Dermis blood vessel endothelial cell (primary cell): ENCODE measurements around the gene VRTN. TPM values are rescaled to one million over a fixed set of nuclear protein-coding genes. Genes with fewer than 3 reads are reported as not detected.
"Not testable (repeated sequence)": the region's sequence is repeated elsewhere in the genome, so short reads cannot be mapped to it uniquely, and the experiment has no call there.

Experiments
- DNase-seq: peaks from one replicate; pipeline ENCODE4 v3.0.0; 2010
- total RNA-seq: library from RNA; depleted of rRNA; stranded (reverse); fragments of >200 nt; gene quantifications from 2 replicates; pipeline ENCODE4 v1.2.3, GENCODE V29; 2014

The VRTN gene
- total RNA-seq, 1 donor from 2014 or later, result not detected

- DNase-seq, result no peak
These were observed 628 bp downstream of the VRTN start for GRCh38 chr14:74348735-74349463.

- no peak for DNase-seq
These were observed 1.5 kb downstream of the VRTN start for GRCh38 chr14:74349757-74350156.

- DNase-seq, result no peak
These were observed 2.1 kb downstream of the VRTN start for GRCh38 chr14:74350211-74350927.

GRCh38 chr14:74350928-74351323 lies 2.7 kb downstream of the VRTN start:
- no peak for DNase-seq

- DNase-seq, result no peak
These were observed 8.8 kb downstream of the VRTN start for GRCh38 chr14:74356892-74357575.

GRCh38 chr14:74357585-74357984 lies 9.3 kb downstream of the VRTN start:
- DNase-seq, result no peak

- no peak for DNase-seq
These were observed 10.0 kb downstream of the VRTN start for GRCh38 chr14:74358176-74358829.

GRCh38 chr14:74360163-74360562 lies 11.9 kb downstream of the VRTN start:
- DNase-seq, result no peak

- DNase-seq, result peak; percentile 83
These were observed 14.2 kb downstream of the VRTN start for GRCh38 chr14:74362361-74362915.

GRCh38 chr14:74364271-74364880 lies 16.1 kb downstream of the VRTN start:
- DNase-seq, result no peak

- DNase-seq, result no peak
These were observed 19.8 kb downstream of the VRTN start for GRCh38 chr14:74368026-74368425.

GRCh38 chr14:74368441-74368840 lies 20.2 kb downstream of the VRTN start:
- no peak for DNase-seq

GRCh38 chr14:74377976-74378690 lies 29.9 kb downstream of the VRTN start:
- DNase-seq, result no peak

- no peak for DNase-seq
These were observed 31.9 kb downstream of the VRTN start for GRCh38 chr14:74380172-74380571.

GRCh38 chr14:74380845-74381244 lies 32.6 kb downstream of the VRTN start:
- DNase-seq, result no peak

- not testable (repeated sequence) for DNase-seq
These were observed 33.3 kb downstream of the VRTN start for GRCh38 chr14:74381571-74381970.

- no peak for DNase-seq
These were observed 34.0 kb downstream of the VRTN start for GRCh38 chr14:74382231-74382630.

- DNase-seq, result no peak
These were observed 41.7 kb downstream of the VRTN start for GRCh38 chr14:74389980-74390379.

GRCh38 chr14:74390505-74390904 lies 42.2 kb downstream of the VRTN start:
- not testable (repeated sequence) for DNase-seq

GRCh38 chr14:74391479-74391878 lies 43.2 kb downstream of the VRTN start:
- no peak for DNase-seq
